Nephron progenitor cell (in vitro differentiated cells): ENCODE results near the gene GPR150.

Source experiments
- DNase-seq: peaks from one replicate; pipeline ENCODE4 v3.0.0; 2021
- H3K27ac Mint-ChIP-seq: 2 replicates; pipeline ENCODE4 v1.8.0; 2021; ENCODE audit warnings: mild to moderate bottlenecking, moderate library complexity, mixed read lengths
- H3K27me3 Mint-ChIP-seq: 2 replicates; pipeline ENCODE4 v1.8.0; 2021; ENCODE audit warnings: mild to moderate bottlenecking, low read depth, mixed read lengths; ENCODE audit not compliant: poor library complexity
- H3K36me3 Mint-ChIP-seq: 2 replicates; pipeline ENCODE4 v1.8.0; 2021; ENCODE audit warnings: low read depth, mixed read lengths
- H3K4me1 Mint-ChIP-seq: 2 replicates; pipeline ENCODE4 v1.8.0; 2021; ENCODE audit warnings: mixed read lengths
- H3K4me3 Mint-ChIP-seq: 2 replicates; pipeline ENCODE4 v1.8.0; 2021; ENCODE audit warnings: mild to moderate bottlenecking, moderate library complexity, mixed read lengths
- H3K9me3 Mint-ChIP-seq: 2 replicates; pipeline ENCODE4 v1.8.0; 2021; ENCODE audit warnings: mild to moderate bottlenecking, moderate library complexity, mixed read lengths
- TF ChIP-seq, protein P1 (sequence below): fragments of 200-600 bp; sonication (generic); IDR thresholded peaks from 2 replicates; pipeline ENCODE4 v1.5.0; 2021; ENCODE audit warnings: antibody characterized with exemption

GPR150 gene

GRCh38 chr5:95649842-95650620 is 30.1 kb downstream of the GPR150 start:
- peaks cover 13% of the 10 kb centered on the region for H3K36me3 Mint-ChIP-seq
- TF ChIP-seq, protein P1, sequence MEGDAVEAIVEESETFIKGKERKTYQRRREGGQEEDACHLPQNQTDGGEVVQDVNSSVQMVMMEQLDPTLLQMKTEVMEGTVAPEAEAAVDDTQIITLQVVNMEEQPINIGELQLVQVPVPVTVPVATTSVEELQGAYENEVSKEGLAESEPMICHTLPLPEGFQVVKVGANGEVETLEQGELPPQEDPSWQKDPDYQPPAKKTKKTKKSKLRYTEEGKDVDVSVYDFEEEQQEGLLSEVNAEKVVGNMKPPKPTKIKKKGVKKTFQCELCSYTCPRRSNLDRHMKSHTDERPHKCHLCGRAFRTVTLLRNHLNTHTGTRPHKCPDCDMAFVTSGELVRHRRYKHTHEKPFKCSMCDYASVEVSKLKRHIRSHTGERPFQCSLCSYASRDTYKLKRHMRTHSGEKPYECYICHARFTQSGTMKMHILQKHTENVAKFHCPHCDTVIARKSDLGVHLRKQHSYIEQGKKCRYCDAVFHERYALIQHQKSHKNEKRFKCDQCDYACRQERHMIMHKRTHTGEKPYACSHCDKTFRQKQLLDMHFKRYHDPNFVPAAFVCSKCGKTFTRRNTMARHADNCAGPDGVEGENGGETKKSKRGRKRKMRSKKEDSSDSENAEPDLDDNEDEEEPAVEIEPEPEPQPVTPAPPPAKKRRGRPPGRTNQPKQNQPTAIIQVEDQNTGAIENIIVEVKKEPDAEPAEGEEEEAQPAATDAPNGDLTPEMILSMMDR = no peak
- peaks cover 5% of the 10 kb centered on the region for H3K4me1 Mint-ChIP-seq
- no peak overlapping the region for H3K4me3 Mint-ChIP-seq
- no peaks in the 10 kb centered on the region for H3K27me3 Mint-ChIP-seq
- no peak for DNase-seq
- no peaks in the 10 kb centered on the region for H3K9me3 Mint-ChIP-seq
- no peak overlapping the region for H3K27ac Mint-ChIP-seq

DNA sequence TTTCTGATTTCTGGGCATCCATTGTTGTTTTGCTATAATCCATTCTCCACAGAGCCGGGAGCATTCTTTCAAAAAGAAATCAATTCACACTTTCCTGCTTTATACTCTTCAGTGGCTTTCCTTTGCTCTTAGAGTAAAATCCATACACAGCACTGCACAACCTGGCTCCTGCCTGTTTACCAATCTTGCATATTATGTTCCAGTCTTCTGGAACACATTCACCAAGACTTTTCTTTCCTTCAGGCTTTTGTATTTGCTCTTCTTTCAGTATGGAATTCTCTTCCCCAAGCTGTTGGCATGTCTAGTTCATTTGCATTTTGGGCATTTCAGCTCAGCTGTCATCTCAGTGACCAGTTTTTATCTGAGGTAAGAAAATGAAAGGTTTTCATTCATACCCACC is 33.0 kb downstream of the GPR150 start:
- Mint-ChIP-seq H3K4me3 (no peak overlapping the region), H3K27ac (no peak overlapping the region), H3K27me3 (no peaks in the 10 kb centered on the region), H3K9me3 (no peaks in the 10 kb centered on the region), H3K36me3 (peaks cover 13% of the 10 kb centered on the region), H3K4me1 (peaks cover 4% of the 10 kb centered on the region)
- DNase-seq = no peak
- TF ChIP-seq, protein P1 = no peak

DNA sequence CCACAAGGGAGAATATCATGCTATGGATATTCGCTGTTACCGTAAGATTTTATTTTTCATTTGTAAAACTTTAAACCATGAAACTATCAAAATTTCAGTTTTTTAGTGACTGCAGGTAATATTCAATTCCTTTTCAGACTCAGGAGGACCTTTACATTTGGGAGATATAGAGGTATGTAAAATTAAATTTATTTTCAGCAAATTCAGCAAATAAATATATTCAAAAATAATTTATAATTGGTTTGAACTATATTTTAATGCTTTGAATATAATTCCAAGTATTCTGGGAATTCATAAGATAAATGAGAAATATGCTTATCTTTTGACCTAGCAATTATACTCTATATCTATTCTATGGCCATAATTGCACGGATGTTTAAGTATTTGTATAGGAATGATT is 34.3 kb downstream of the GPR150 start:
- DNase-seq = no peak
- Mint-ChIP-seq H3K9me3 (no peaks in the 10 kb centered on the region), H3K27ac (no peak overlapping the region), H3K4me3 (no peak overlapping the region), H3K4me1 (no peaks in the 10 kb centered on the region), H3K27me3 (no peaks in the 10 kb centered on the region), H3K36me3 (peaks cover 13% of the 10 kb centered on the region)
- TF ChIP-seq, protein P1 = no peak

GRCh38 chr5:95655575-95655974 is 35.7 kb downstream of the GPR150 start:
- H3K27ac Mint-ChIP-seq = no peak overlapping the region
- no peak overlapping the region for H3K4me3 Mint-ChIP-seq
- no peaks in the 10 kb centered on the region for H3K4me1 Mint-ChIP-seq
- TF ChIP-seq, protein P1 = no peak
- DNase-seq = no peak
- H3K36me3 Mint-ChIP-seq = peaks cover 13% of the 10 kb centered on the region
- no peaks in the 10 kb centered on the region for H3K27me3 Mint-ChIP-seq
- H3K9me3 Mint-ChIP-seq = no peaks in the 10 kb centered on the region

DNA sequence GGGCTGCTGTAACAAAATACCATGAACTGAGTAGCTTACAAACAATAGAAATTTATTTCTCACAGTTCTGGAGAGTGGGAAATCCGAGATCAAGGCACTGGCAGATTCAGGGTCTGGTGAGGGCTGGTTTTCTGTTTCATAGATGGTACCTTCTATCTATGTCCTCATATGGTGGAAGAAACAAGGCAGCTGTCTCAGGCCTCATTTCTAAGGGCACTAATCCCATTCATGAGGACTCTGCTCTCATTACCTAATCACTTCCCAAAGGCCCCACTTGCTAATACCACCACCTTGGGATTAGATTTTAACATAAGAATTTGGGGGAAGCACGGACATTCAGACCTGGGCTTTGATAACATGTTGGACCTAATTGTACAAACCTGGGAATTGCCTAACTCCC is 40.2 kb downstream of the GPR150 start:
- no peaks in the 10 kb centered on the region for H3K4me1 Mint-ChIP-seq
- no peak for DNase-seq
- no peaks in the 10 kb centered on the region for H3K9me3 Mint-ChIP-seq
- no peaks in the 10 kb centered on the region for H3K27me3 Mint-ChIP-seq
- no peak overlapping the region for H3K4me3 Mint-ChIP-seq
- H3K27ac Mint-ChIP-seq = no peak overlapping the region
- H3K36me3 Mint-ChIP-seq = no peaks in the 10 kb centered on the region
- TF ChIP-seq, protein P1 = no peak

GRCh38 chr5:95662946-95663345 is 43.1 kb downstream of the GPR150 start:
- no peak for DNase-seq
- TF ChIP-seq, protein P1 = no peak
- Mint-ChIP-seq H3K27me3 (no peaks in the 10 kb centered on the region), H3K4me3 (no peak overlapping the region), H3K9me3 (no peaks in the 10 kb centered on the region), H3K36me3 (no peaks in the 10 kb centered on the region), H3K4me1 (no peaks in the 10 kb centered on the region), H3K27ac (no peak overlapping the region)
